HG03442 (cell line): ENCODE data around the gene ECI1.

Source experiments
- ATAC-seq: cut with Tn5 transposase; IDR thresholded peaks from one replicate; pipeline ENCODE4 v1.9.1; 2021; ENCODE audit warnings: mild to moderate bottlenecking, moderate library complexity; ENCODE audit not compliant: unreplicated experiment

The ECI1 gene

DNA sequence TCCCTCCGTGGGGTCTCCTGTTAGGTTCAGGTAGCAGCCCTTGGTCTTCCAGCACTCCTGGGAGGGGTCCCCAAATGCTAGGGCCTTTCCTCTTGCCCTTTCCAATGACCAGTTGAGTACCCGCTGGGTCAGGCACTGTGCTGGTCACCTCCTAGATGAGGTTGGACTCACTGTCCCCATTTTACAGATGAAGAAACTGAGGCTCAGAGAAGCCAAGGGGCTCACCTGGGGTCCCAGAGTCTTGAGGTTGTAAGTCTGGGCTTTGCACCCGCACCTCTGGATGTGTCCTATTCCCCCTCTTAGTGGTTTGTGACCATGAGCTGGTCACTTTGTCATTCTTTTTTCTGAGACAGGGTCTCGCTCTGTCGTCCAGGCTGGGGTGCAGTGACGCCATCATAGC is 53.6 kb downstream of the ECI1 start:
- ATAC-seq = no peak

GRCh38 chr16:2196981-2197511 is 54.3 kb downstream of the ECI1 start:
- no peak for ATAC-seq

- no peak for ATAC-seq
Measured at GRCh38 chr16:2196162-2196980, 55.0 kb downstream of the ECI1 start, which contains the start of gene CASKIN1. CASKIN1 (minus strand) TSS chr16:2196605; CDS start chr16:2196432, 173 bp downstream.

- no peak for ATAC-seq
Measured at GRCh38 chr16:2195322-2196161, 55.8 kb downstream of the ECI1 start.

- no peak for ATAC-seq
Measured at GRCh38 chr16:2194852-2195321, 56.5 kb downstream of the ECI1 start.

GRCh38 chr16:2194166-2194834 is 57.1 kb downstream of the ECI1 start:
- ATAC-seq = no peak

DNA sequence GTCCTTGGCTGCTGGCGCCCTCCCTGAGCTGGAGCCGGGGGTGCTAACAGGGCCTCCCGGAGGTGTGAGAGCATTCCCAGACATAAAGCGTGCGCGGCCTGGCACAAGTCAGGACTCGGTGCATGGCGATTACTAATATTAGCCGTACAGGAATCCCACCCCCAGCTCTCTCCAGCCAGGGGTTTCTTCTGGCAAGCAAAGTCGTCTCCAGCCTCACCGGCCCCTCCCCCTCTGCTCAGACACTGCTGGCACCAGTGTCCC is 60.0 kb downstream of the ECI1 start:
- ATAC-seq = no peak

- ATAC-seq = no peak
Measured at GRCh38 chr16:2190659-2191445, 60.5 kb downstream of the ECI1 start.

- ATAC-seq = no peak
Measured at GRCh38 chr16:2190002-2190658, 61.3 kb downstream of the ECI1 start.
